DMS 273 treated with DMSO at 0.1 percent for 48 hours (cell line): Measurements from ENCODE around the gene KRTAP5-4.
"Not testable (repeated sequence)": the region's sequence is repeated elsewhere in the genome, so short reads cannot be mapped to it uniquely, and the experiment has no call there.

Source experiments
- DNase-seq: peaks from one replicate; lab custom pipeline; 2025; lab: John Stamatoyannopoulos, UW

KRTAP5-4 gene, protein sequence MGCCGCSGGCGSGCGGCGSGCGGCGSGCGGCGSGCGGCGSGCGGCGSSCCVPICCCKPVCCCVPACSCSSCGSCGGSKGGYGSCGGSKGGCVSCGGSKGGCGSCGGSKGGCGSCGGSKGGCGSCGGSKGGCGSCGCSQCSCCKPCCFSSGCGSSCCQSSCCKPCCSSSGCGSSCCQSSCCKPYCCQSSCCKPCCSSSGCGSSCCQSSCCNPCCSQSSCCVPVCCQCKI

GRCh38 chr11:1622086-1622485 is at the start of gene KRTAP5-4:
Gene KRTAP5-4, minus strand, starts transcription at chr11:1622138. Its CDS starts 45 bp downstream, at chr11:1622093.
- no peak for DNase-seq

DNA sequence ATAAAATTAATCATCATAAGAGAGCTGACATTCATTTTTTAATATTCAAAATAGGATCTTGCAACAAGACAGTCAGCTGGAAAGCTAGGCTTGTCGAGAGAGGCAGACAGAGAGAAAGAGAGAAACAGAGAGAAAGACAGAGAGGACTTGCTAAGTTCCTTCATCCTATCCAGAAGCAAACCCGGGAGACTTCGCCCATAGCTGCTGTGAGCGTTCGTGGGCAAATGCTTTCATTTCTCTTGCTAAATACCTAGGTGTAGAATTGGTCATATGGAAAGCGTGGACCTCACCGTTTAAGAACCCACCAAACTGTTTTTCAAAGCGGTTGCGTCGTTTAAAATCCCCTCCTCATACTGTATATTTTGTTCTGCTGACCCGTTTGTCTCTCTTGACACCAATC is 49.7 kb upstream of the KRTAP5-4 start:
- DNase-seq = no peak

GRCh38 chr11:1670905-1671371 is 49.0 kb upstream of the KRTAP5-4 start:
- DNase-seq = no peak

DNA sequence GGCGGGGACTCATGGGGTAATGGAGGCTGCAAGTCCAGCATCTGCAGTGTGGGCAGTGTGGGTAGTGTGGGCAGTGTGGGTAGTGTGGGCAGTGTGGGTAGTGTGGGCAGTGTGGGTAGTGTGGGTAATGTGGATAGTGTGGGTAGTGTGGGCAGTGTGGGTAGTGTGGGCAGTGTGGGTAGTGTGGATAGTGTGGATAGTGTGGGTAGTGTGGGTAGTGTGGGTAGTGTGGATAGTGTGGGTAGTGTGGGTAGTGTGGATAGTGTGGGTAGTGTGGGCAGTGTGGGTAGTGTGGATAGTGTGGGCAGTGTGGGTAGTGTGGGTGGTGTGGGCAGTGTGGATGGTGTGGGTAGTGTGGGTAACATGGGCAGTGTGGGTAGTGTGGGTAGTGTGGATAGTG is 48.5 kb upstream of the KRTAP5-4 start:
- not testable (repeated sequence) for DNase-seq

- no peak for DNase-seq
These were observed 47.7 kb upstream of the KRTAP5-4 start for GRCh38 chr11:1669546-1670218.

- no peak for DNase-seq
These were observed 47.1 kb upstream of the KRTAP5-4 start for GRCh38 chr11:1668911-1669473.

- no peak for DNase-seq
These were observed 46.0 kb upstream of the KRTAP5-4 start for GRCh38 chr11:1667906-1668305.

GRCh38 chr11:1667121-1667850 is 45.3 kb upstream of the KRTAP5-4 start:
- no peak for DNase-seq

DNA sequence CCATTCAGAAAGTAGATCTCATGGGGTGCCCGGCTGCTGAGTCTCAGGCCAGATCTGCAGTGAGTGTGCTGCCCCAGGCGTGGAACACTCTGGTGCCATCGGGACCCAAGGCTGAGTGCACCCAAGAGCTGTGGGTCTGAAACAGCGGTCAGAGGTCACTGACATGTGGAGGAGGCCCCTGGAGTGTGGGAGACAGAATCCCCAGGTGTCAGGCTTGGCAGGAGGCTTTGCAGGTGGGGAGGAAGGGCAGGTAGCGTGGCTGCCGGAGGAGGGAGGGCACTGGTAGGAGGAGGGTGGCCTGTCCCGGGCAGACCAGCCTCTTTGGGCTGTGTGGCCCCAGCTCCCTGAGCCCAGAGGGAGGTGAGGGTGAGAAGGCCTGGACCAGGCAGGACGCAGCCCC is 43.4 kb upstream of the KRTAP5-4 start:
- no peak for DNase-seq

DNA sequence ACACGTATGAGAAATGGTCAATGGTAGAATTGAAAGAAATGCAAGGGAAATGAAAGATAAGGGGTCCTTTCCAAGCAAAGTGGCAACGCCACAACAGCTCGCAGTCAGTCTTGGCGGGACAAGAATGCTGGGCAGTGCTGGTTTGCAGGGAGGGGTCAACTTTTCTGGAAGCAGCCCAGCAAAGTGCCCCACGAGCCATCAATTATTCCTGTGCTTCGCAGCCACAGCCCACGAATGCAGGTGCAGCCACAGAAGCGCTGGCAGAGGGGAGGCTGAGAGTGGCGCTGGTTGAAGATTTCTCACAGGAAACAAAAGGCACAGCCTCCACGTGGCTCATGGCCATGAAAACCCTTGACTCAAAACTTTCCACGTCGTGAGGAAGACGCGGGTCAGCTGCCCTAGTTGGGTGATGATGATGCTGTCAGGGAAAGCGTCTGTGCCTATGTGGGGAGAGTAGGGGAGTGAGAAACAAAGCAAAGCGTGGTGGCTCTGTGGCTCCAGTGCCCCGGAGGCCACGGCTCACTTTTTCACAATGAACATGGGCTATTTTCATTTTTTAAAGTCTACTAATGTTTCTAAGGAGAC is 40.9 kb upstream of the KRTAP5-4 start:
- not testable (repeated sequence) for DNase-seq

- not testable (repeated sequence) for DNase-seq
These were observed 39.7 kb upstream of the KRTAP5-4 start for GRCh38 chr11:1661454-1662269.

GRCh38 chr11:1660111-1660867 is 38.4 kb upstream of the KRTAP5-4 start:
- DNase-seq = no peak

- no peak for DNase-seq
These were observed 37.6 kb upstream of the KRTAP5-4 start for GRCh38 chr11:1659506-1659905.

- no peak for DNase-seq
These were observed 34.7 kb upstream of the KRTAP5-4 start for GRCh38 chr11:1656670-1657069.

DNA sequence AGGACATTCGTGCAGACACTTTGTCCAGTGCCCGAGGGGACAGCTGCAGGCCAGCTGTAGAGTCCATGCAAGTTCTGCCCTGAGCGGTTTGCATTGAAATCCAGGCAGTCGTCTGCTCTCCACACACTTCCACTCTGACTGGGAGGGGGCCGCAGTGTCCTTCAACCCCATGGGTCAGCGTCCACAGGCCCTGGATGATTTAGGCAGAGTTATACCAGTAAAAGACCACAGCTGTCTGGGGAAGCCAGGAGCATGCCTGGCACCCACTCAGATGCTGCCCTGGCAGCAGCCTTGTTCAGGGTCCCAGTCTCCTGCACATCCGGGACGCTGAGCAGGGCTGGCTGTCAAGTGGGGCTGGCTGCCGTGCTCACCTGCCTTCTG is 34.1 kb upstream of the KRTAP5-4 start:
- DNase-seq = no peak

GRCh38 chr11:1655168-1656060 is 33.5 kb upstream of the KRTAP5-4 start:
- no peak for DNase-seq

DNA sequence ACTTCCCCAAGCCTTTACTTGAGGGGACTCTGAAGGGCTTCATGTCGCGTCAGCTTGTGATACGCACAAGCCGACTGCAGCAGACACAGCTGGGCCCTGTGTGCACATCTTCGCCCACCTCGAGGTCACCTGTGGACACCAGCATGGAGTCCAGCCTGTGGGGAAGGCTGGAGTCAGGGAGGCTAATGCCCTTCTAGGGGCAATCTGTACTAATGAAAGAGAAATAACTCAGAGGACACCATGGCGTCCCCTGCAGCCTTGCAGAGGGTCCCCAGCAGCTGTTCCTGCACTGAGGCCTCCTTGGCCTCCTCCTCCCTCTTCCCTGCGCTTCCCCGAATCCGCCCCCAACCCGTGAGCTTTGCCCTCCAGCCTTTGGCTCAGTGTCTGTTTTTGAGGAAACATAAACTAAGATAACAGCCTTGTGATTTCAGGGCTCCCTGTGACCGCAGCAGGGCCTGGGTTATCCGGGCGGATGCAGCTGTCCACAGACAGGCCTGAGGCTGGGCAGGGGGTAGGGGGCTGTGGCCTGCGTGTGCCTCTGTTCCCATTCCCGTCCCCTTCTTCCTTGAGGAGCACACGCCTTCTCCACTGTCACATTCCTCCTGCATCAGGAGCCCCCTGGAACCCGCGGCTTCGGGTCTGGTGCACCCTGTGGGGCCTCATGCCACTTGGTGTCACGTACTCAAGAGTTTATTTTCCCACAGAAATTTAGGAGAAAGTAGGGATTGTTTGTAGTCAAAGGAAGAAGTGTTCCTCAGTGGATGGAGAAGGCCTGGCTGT is 32.6 kb upstream of the KRTAP5-4 start:
- no peak for DNase-seq

DNA sequence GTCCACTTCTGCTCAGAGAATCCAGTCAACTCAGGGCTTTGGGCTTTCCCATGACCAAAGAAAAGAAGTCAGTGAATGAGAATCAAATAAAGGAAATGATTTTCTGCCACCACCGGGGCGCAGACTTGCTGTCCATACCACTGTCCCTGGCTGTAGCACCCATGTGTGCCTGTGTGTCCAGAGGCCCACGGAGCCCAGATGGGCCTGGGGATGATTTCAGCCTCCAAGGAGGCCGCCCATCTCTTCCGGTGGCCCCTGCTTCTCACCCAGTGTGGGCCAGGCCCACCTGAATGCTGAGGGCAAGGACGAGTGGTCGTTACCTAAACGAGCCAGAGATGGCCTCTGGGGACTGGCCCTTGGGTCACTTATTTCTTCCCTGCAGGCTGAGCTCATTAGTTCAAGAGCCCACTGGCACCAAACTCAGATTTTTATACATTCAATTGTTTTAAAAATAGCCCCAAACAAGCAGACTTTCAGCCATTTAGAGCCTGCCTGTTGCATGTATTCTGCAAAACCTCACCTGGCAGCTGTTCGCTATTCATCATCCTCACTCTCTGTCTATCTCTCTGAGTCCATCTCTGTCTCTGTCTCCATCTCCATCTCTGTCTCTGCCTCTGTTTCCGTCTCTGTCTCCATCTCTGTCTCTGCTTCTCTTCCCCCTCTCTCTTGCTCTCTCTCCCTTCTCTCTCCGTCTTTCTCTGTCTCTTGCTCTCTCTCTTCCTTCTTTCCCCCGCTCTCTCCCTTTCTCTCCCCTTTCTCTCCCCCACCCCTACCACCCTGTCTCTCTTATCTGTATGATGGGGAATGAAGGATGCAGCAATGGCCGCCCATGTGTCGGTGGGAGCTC is 31.8 kb upstream of the KRTAP5-4 start:
- DNase-seq = no peak
